Nephron progenitor cell (in vitro differentiated cells): ENCODE measurements around the gene TMEM120B.
A peak's percentile ranks its signal among the peaks of the same experiment; 100 is the strongest.

Experiments
- DNase-seq: peaks from one replicate; pipeline ENCODE4 v3.0.0; 2021
- H3K27ac Mint-ChIP-seq: 2 replicates; pipeline ENCODE4 v1.8.0; 2021; ENCODE audit warnings: mild to moderate bottlenecking, moderate library complexity, mixed read lengths
- H3K27me3 Mint-ChIP-seq: 2 replicates; pipeline ENCODE4 v1.8.0; 2021; ENCODE audit warnings: mild to moderate bottlenecking, low read depth, mixed read lengths; ENCODE audit not compliant: poor library complexity
- H3K36me3 Mint-ChIP-seq: 2 replicates; pipeline ENCODE4 v1.8.0; 2021; ENCODE audit warnings: low read depth, mixed read lengths
- H3K4me1 Mint-ChIP-seq: 2 replicates; pipeline ENCODE4 v1.8.0; 2021; ENCODE audit warnings: mixed read lengths
- H3K4me3 Mint-ChIP-seq: 2 replicates; pipeline ENCODE4 v1.8.0; 2021; ENCODE audit warnings: mild to moderate bottlenecking, moderate library complexity, mixed read lengths
- H3K9me3 Mint-ChIP-seq: 2 replicates; pipeline ENCODE4 v1.8.0; 2021; ENCODE audit warnings: mild to moderate bottlenecking, moderate library complexity, mixed read lengths
- TF ChIP-seq, protein P1 (sequence below): fragments of 200-600 bp; sonication (generic); IDR thresholded peaks from 2 replicates; pipeline ENCODE4 v1.5.0; 2021; ENCODE audit warnings: antibody characterized with exemption

The TMEM120B gene

GRCh38 chr12:121720762-121721161 lies 8.2 kb downstream of the TMEM120B start:
- Mint-ChIP-seq H3K27ac (peak overlapping the region; percentile 93), H3K4me1 (peaks cover 36% of the 10 kb centered on the region), H3K27me3 (peaks cover 3% of the 10 kb centered on the region), H3K36me3 (peaks cover 27% of the 10 kb centered on the region), H3K9me3 (no peaks in the 10 kb centered on the region), H3K4me3 (no peak overlapping the region)
- DNase-seq = no peak
- TF ChIP-seq, protein P1, sequence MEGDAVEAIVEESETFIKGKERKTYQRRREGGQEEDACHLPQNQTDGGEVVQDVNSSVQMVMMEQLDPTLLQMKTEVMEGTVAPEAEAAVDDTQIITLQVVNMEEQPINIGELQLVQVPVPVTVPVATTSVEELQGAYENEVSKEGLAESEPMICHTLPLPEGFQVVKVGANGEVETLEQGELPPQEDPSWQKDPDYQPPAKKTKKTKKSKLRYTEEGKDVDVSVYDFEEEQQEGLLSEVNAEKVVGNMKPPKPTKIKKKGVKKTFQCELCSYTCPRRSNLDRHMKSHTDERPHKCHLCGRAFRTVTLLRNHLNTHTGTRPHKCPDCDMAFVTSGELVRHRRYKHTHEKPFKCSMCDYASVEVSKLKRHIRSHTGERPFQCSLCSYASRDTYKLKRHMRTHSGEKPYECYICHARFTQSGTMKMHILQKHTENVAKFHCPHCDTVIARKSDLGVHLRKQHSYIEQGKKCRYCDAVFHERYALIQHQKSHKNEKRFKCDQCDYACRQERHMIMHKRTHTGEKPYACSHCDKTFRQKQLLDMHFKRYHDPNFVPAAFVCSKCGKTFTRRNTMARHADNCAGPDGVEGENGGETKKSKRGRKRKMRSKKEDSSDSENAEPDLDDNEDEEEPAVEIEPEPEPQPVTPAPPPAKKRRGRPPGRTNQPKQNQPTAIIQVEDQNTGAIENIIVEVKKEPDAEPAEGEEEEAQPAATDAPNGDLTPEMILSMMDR = no peak

DNA sequence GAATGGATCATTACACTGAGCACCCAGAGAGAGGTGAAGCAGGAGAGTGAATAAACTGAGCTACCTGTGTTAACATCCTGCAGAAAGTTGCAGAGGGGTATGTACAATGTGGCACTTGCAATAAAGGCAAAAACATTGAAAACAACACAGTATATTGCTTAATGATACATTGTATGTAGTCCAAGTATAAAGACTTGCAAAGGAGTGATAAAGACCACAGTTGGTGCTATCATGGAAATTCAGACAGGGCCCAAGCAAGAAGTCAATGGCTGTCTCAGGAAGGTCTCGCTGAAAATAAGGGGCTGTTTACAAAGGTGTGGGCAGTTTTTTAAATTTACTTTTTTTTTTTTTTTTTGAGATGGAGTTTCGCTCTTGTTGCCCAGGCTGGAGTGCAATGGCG lies 10.0 kb downstream of the TMEM120B start:
- Mint-ChIP-seq H3K9me3 (no peaks in the 10 kb centered on the region), H3K4me1 (peaks cover 22% of the 10 kb centered on the region), H3K27ac (no peak overlapping the region), H3K36me3 (peaks cover 31% of the 10 kb centered on the region), H3K27me3 (peaks cover 3% of the 10 kb centered on the region), H3K4me3 (no peak overlapping the region)
- TF ChIP-seq, protein P1 = no peak
- no peak for DNase-seq

DNA sequence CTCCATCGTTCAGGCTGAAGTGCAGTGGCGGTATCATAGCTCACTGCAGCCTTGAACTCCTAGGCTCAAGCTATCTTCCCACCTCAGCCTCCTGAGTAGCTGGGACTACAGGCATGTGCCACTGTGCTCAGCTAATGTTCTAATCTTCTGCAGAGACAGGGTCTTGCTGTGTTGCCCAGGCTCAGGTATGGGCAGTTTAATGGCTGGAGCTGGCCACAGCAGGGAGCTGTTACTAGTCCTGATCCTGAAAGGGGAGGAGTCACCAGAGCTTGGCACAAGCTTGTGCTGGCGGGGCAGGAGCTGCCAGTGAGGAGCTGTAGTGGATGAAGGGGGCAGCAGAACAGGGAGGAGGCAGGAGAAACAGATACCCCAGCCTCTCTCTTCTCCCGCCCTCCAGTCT lies 10.6 kb downstream of the TMEM120B start:
- Mint-ChIP-seq H3K4me1 (peaks cover 19% of the 10 kb centered on the region), H3K4me3 (no peak overlapping the region), H3K27ac (no peak overlapping the region), H3K9me3 (no peaks in the 10 kb centered on the region), H3K36me3 (peaks cover 31% of the 10 kb centered on the region), H3K27me3 (peaks cover 3% of the 10 kb centered on the region)
- DNase-seq = no peak
- TF ChIP-seq, protein P1 = no peak

DNA sequence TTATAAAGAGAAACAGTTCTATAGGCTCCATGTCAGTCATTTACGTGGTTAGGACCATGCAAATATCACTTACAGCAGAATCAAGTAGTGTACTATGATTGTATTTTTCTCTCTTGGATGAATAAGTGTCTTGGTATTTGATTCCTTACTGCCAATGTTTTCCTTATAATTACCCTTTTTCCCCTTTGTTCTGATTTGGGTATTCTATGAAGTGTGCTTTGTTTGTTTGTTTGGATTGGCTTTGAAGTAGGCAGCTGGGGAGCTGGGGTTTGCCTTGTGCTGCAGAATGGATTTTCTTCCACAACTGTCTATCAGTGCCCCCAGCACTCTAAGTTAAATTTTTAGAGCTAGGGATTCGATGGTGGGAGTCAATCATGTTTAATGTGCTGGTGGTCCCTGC lies 12.4 kb downstream of the TMEM120B start:
- Mint-ChIP-seq H3K4me1 (peaks cover 11% of the 10 kb centered on the region), H3K4me3 (no peak overlapping the region), H3K27ac (peak overlapping the region; percentile 74), H3K36me3 (peaks cover 31% of the 10 kb centered on the region), H3K9me3 (no peaks in the 10 kb centered on the region), H3K27me3 (peaks cover 3% of the 10 kb centered on the region)
- DNase-seq = no peak
- TF ChIP-seq, protein P1 = no peak

GRCh38 chr12:121725423-121725822 lies 12.9 kb downstream of the TMEM120B start:
- peaks cover 3% of the 10 kb centered on the region for H3K27me3 Mint-ChIP-seq
- DNase-seq = no peak
- H3K36me3 Mint-ChIP-seq = peaks cover 31% of the 10 kb centered on the region
- H3K4me3 Mint-ChIP-seq = no peak overlapping the region
- H3K27ac Mint-ChIP-seq = no peak overlapping the region
- H3K4me1 Mint-ChIP-seq = peaks cover 6% of the 10 kb centered on the region
- TF ChIP-seq, protein P1 = no peak
- no peaks in the 10 kb centered on the region for H3K9me3 Mint-ChIP-seq

DNA sequence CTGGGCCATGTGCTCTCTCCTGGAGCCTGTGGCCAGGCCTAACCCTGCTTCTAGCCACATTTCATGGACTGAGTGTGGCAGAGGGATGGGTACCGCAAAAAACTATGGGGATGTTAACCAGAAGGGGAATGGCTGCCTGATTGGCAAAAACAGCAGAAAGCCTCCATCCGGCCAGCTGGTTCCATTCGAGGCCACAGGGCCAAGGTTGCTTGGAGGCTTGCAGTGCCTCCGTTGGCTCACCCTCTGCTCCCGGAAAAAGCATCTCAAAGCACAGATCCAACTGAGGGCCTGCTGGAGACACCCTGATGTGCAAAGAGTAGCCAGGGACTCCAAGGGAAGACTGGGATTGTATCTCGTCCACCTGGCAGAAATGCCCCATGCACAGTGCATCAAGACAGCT lies 16.5 kb downstream of the TMEM120B start:
- H3K9me3 Mint-ChIP-seq = no peaks in the 10 kb centered on the region
- H3K4me3 Mint-ChIP-seq = no peak overlapping the region
- no peaks in the 10 kb centered on the region for H3K27me3 Mint-ChIP-seq
- TF ChIP-seq, protein P1 = no peak
- H3K4me1 Mint-ChIP-seq = no peaks in the 10 kb centered on the region
- peaks cover 26% of the 10 kb centered on the region for H3K36me3 Mint-ChIP-seq
- no peak for DNase-seq
- peak overlapping the region; percentile 74 for H3K27ac Mint-ChIP-seq
